H1 (cell line): ENCODE data around the gene PRG2. TPM values are rescaled to one million over a fixed set of nuclear protein-coding genes. Genes with fewer than 3 reads are reported as not detected.

ENCODE experiments used
- CTCF ChIA-PET: fragments of 300-600 bp; sonication (Branson Sonifier 250); formaldehyde crosslinking; loops from one replicate; lab custom pipeline; 2021; ENCODE audit not compliant: partially characterized antibody; lab: Charles Lee
- POLR2A ChIA-PET: fragments of 300-600 bp; sonication (Branson Sonifier 250); formaldehyde crosslinking; loops from one replicate; lab custom pipeline; 2021; ENCODE audit warnings: inconsistent platforms; ENCODE audit not compliant: partially characterized antibody; lab: Charles Lee
- DNase-seq, 2 experiments: peaks; one replicate each; pipeline versions ENCODE4 v3.0.0 to v3.0.0-alpha.2; 2010 to 2022; ENCODE audit warnings: low spot score in 2 of 2, low read depth in 1 of 2, mixed read lengths in 1 of 2
- FAIRE-seq: peaks from 2 replicates; lab custom pipeline; 2011; peaks lifted over from hg19 to GRCh38; lab: Jason Lieb, UNC
- H2AFZ ChIP-seq: 2 replicates; pipeline ENCODE4 v1.8.1; 2012; ENCODE audit warnings: low read length, inconsistent platforms
- H2AK5ac ChIP-seq: 2 replicates; pipeline ENCODE4 v1.6.1; 2013; ENCODE audit warnings: low read depth, low read length
- H2BK120ac ChIP-seq: replicated peaks from 2 replicates; pipeline ENCODE3; 2013; ENCODE audit warnings: low read depth, low read length, inconsistent platforms
- H2BK12ac ChIP-seq: 2 replicates; pipeline ENCODE4 v1.6.1; 2013; ENCODE audit warnings: low read depth, low read length
- H2BK15ac ChIP-seq: 2 replicates; pipeline ENCODE4 v1.6.1; 2013; ENCODE audit warnings: low read length
- H2BK20ac ChIP-seq: 2 replicates; pipeline ENCODE4 v1.6.1; 2013; ENCODE audit warnings: low read length
- H2BK5ac ChIP-seq: 2 replicates; pipeline ENCODE4 v1.6.1; 2013; ENCODE audit warnings: low read depth, low read length
- H3K14ac ChIP-seq: 2 replicates; pipeline ENCODE4 v1.6.1; 2013; ENCODE audit warnings: inconsistent platforms; ENCODE audit not compliant: insufficient read length
- H3K18ac ChIP-seq: 2 replicates; pipeline ENCODE4 v1.6.1; 2013; ENCODE audit warnings: low read length; ENCODE audit errors: extremely low read depth
- H3K23ac ChIP-seq: 2 replicates; pipeline ENCODE4 v1.6.1; 2013; ENCODE audit warnings: inconsistent platforms; ENCODE audit not compliant: insufficient read length
- H3K23me2 ChIP-seq: 2 replicates; pipeline ENCODE4 v1.6.1; 2013; ENCODE audit warnings: low read depth, low read length
- H3K27ac ChIP-seq: 2 replicates; pipeline ENCODE4 v1.6.1; 2011; ENCODE audit warnings: low read depth, low read length, inconsistent platforms
- H3K27me3 ChIP-seq, 4 experiments: replicated peaks in 1 of 4; 1 replicate in 1 of 4; 2 replicates in 3 of 4; pipeline versions ENCODE4 v1.6.1 to v1.8.1; 2011 to 2013; ENCODE audit warnings: low read length in 3 of 4, mild to moderate bottlenecking in 3 of 4, inconsistent platforms in 2 of 4, mixed read lengths in 2 of 4, moderate library complexity in 1 of 4; ENCODE audit not compliant: control insufficient read depth in 3 of 4, insufficient read depth in 3 of 4; ENCODE audit errors: extremely low read depth in 1 of 4
- H3K36me3 ChIP-seq, 4 experiments: 2 replicates each; pipeline versions ENCODE4 v1.6.1 to v1.8.1; 2011 to 2013; ENCODE audit warnings: mild to moderate bottlenecking in 4 of 4, low read length in 3 of 4, moderate library complexity in 2 of 4, control low read depth in 1 of 4, inconsistent platforms in 1 of 4; ENCODE audit not compliant: insufficient read depth in 4 of 4, control insufficient read depth in 2 of 4
- H3K4ac ChIP-seq: replicated peaks from 2 replicates; pipeline ENCODE3; 2013; ENCODE audit warnings: low read length, low read depth, mixed read lengths, inconsistent platforms; ENCODE audit not compliant: insufficient read length
- H3K4me1 ChIP-seq, 4 experiments: replicated peaks in 1 of 4; 1 replicate in 1 of 4; 2 replicates in 3 of 4; pipeline versions ENCODE4 v1.6.1 to v1.8.1; 2011 to 2013; ENCODE audit warnings: low read length in 3 of 4, inconsistent platforms in 2 of 4, mixed read lengths in 1 of 4; ENCODE audit not compliant: insufficient read depth in 4 of 4, control insufficient read depth in 3 of 4
- H3K4me2 ChIP-seq, 2 experiments: 2 replicates each; pipeline versions ENCODE4 v1.6.1 to v1.8.1; 2011 to 2013; ENCODE audit warnings: low read depth in 2 of 2, low read length in 2 of 2, control low read depth in 1 of 2, inconsistent platforms in 1 of 2, mild to moderate bottlenecking in 1 of 2; ENCODE audit not compliant: insufficient read depth in 1 of 2
- H3K4me3 ChIP-seq, 4 experiments: fragments of 200-600, 300-600 bp in 1 of 4; sonication (generic), shearing (Covaris generic), sonication (Bioruptor Twin) in 1 of 4; 2 replicates each; pipeline versions ENCODE4 v1.5.1 to v1.8.1; 2011 to 2016; ENCODE audit warnings: low read length in 4 of 4, low read depth in 3 of 4, control low read depth in 2 of 4, inconsistent platforms in 2 of 4, mild to moderate bottlenecking in 2 of 4, mixed read lengths in 1 of 4, moderate library complexity in 1 of 4; ENCODE audit not compliant: insufficient read depth in 2 of 4; ENCODE audit errors: extremely low read depth in 1 of 4
- H3K56ac ChIP-seq: replicated peaks from 2 replicates; pipeline ENCODE3; 2013; ENCODE audit warnings: low read depth, mild to moderate bottlenecking, mixed read lengths, low read length, inconsistent platforms; ENCODE audit not compliant: insufficient read length
- H3K79me1 ChIP-seq: 2 replicates; pipeline ENCODE4 v1.6.1; 2013; ENCODE audit warnings: low read depth, low read length, control low read depth
- H3K79me2 ChIP-seq, 2 experiments: 2 replicates each; pipeline versions ENCODE4 v1.6.1 to v1.8.1; 2012 to 2013; ENCODE audit warnings: low read length in 2 of 2, mild to moderate bottlenecking in 2 of 2, inconsistent platforms in 1 of 2; ENCODE audit not compliant: insufficient read depth in 2 of 2, control insufficient read depth in 1 of 2
- H3K9ac ChIP-seq, 4 experiments: replicated peaks in 1 of 4; 1 replicate in 1 of 4; 2 replicates in 3 of 4; pipeline versions ENCODE4 v1.6.1 to v1.8.1; 2011 to 2013; ENCODE audit warnings: low read depth in 3 of 4, low read length in 3 of 4, control low read depth in 2 of 4, mild to moderate bottlenecking in 2 of 4, moderate library complexity in 2 of 4, inconsistent platforms in 1 of 4; ENCODE audit errors: extremely low read depth in 1 of 4
- H3K9me3 ChIP-seq, 2 experiments: 2 replicates each; pipeline versions ENCODE4 v1.6.1 to v1.8.1; 2012 to 2013; ENCODE audit warnings: mild to moderate bottlenecking in 2 of 2, moderate library complexity in 2 of 2, control low read depth in 1 of 2, inconsistent platforms in 1 of 2, low read depth in 1 of 2, low read length in 1 of 2, mixed read lengths in 1 of 2; ENCODE audit not compliant: insufficient read depth in 2 of 2
- H4K20me1 ChIP-seq, 2 experiments: replicated peaks in 1 of 2; 2 replicates each; pipeline versions ENCODE3 to v1.8.1; 2011 to 2013; ENCODE audit warnings: inconsistent platforms in 2 of 2, low read length in 2 of 2, mild to moderate bottlenecking in 1 of 2; ENCODE audit not compliant: insufficient read depth in 2 of 2, control insufficient read depth in 1 of 2
- H4K5ac ChIP-seq: 2 replicates; pipeline ENCODE4 v1.6.1; 2013; ENCODE audit warnings: low read length, low read depth, mixed read lengths, inconsistent platforms; ENCODE audit not compliant: insufficient read length
- H4K8ac ChIP-seq: 2 replicates; pipeline ENCODE4 v1.8.0; 2013; ENCODE audit warnings: mild to moderate bottlenecking, moderate library complexity, low read length, inconsistent platforms; ENCODE audit not compliant: insufficient read depth; ENCODE audit errors: extremely low read depth
- H4K91ac ChIP-seq: replicated peaks from 2 replicates; pipeline ENCODE3; 2013; ENCODE audit warnings: low read length, mixed read lengths, inconsistent platforms; ENCODE audit not compliant: insufficient read length
- CHD2 ChIP-seq: IDR thresholded peaks from 2 replicates; pipeline ENCODE4 v1.6.1; 2012; ENCODE audit warnings: low read length, improper control_type of control experiment
- CTBP2 ChIP-seq: IDR thresholded peaks from 2 replicates; pipeline ENCODE4 v1.7.0; 2011; ENCODE audit warnings: borderline replicate concordance, mild to moderate bottlenecking, moderate library complexity, mixed read lengths, low read length; ENCODE audit not compliant: insufficient read depth, insufficient read length
- EGR1 ChIP-seq: IDR thresholded peaks from 2 replicates; pipeline ENCODE4 v1.6.1; 2011; ENCODE audit warnings: low read depth, low read length, borderline replicate concordance
- HDAC6 ChIP-seq: IDR thresholded peaks from one replicate; pipeline ENCODE4 v1.7.1; 2012; ENCODE audit warnings: low read depth, mild to moderate bottlenecking, inconsistent platforms, low read length, moderate library complexity
- JUN ChIP-seq: IDR thresholded peaks from 2 replicates; pipeline ENCODE4 v1.6.1; 2011; ENCODE audit warnings: low read depth, mild to moderate bottlenecking, improper control_type of control experiment, low read length
- PHF8 ChIP-seq: fragments of 200-600 bp; sonication (generic); conservative IDR thresholded peaks from 2 replicates; pipeline ENCODE4 v1.7.1; 2012; ENCODE audit warnings: low read depth, mild to moderate bottlenecking, inconsistent platforms, low read length, moderate library complexity
- RXRA ChIP-seq: IDR thresholded peaks from 2 replicates; pipeline ENCODE4 v1.6.1; 2011; ENCODE audit warnings: low read depth, mild to moderate bottlenecking, low read length, moderate library complexity; ENCODE audit not compliant: insufficient read depth
- SIX5 ChIP-seq: IDR thresholded peaks from 2 replicates; pipeline ENCODE4 v1.6.1; 2011; ENCODE audit warnings: mild to moderate bottlenecking, low read depth, low read length
- SP2 ChIP-seq: IDR thresholded peaks from 2 replicates; pipeline ENCODE4 v1.6.1; 2012; ENCODE audit warnings: mild to moderate bottlenecking, low read length, inconsistent platforms
- SP4 ChIP-seq: IDR thresholded peaks from 2 replicates; pipeline ENCODE4 v1.6.1; 2012; ENCODE audit warnings: low read length, inconsistent platforms
- TAF7 ChIP-seq: optimal IDR thresholded peaks from 2 replicates; pipeline ENCODE3; 2011; ENCODE audit warnings: low read depth, mild to moderate bottlenecking, inconsistent platforms, low read length, moderate library complexity, borderline replicate concordance
- TEAD4 ChIP-seq: IDR thresholded peaks from 2 replicates; pipeline ENCODE4 v1.6.1; 2012; ENCODE audit warnings: low read depth, low read length, inconsistent platforms, mixed read lengths
- WGBS, 2 experiments: shearing (Covaris generic) in 1 of 2; methylation state at CpG; one replicate each; pipeline versions ENCODE4 v1.1.6 to v1.1.7; 2013 to 2015; ENCODE audit warnings: low lambda C conversion rate in 2 of 2, mixed read lengths in 2 of 2, inconsistent platforms in 1 of 2, low coverage in 1 of 2, missing lambda C conversion rate in 1 of 2; ENCODE audit not compliant: insufficient replicate concordance in 2 of 2, insufficient coverage in 1 of 2, insufficient read length in 1 of 2; ENCODE audit errors: extremely low coverage in 1 of 2, missing lambda C conversion rate in 1 of 2; 5-methylcytosine and 5-hydroxymethylcytosine counted together
- polyA plus RNA-seq, 7 experiments: library from polyadenylated mRNA; depleted of rRNA in 3 of 7; stranded (reverse) in 5 of 7; unstranded in 2 of 7; fragments of >200 nt in 5 of 7; fragments of 200-250 nt in 2 of 7; gene quantifications; 1 replicate in 5 of 7; 2 replicates in 1 of 7; 4 replicates in 1 of 7; pipeline versions ENCODE4 v1.2.1 to v1.2.3, GENCODE V29; 2011 to 2013; ENCODE audit warnings: missing spikeins in 2 of 7, mixed read lengths in 2 of 7
- total RNA-seq: library from RNA; stranded (reverse); fragmentation: NEBNext Ultra II Directional; extraction: Animal tissue kit (Norgen Biotek cat#: 25700); gene quantifications from 2 replicates; pipeline ENCODE4 v1.2.1, GENCODE V29; 2021

Gene PRG2
- total and polyA plus RNA-seq, 2 of the 8 experiments (the other 6 are each of a cell fraction or from before 2014, with no cell fraction given): 0.32 TPM; not detected in 1

DNA sequence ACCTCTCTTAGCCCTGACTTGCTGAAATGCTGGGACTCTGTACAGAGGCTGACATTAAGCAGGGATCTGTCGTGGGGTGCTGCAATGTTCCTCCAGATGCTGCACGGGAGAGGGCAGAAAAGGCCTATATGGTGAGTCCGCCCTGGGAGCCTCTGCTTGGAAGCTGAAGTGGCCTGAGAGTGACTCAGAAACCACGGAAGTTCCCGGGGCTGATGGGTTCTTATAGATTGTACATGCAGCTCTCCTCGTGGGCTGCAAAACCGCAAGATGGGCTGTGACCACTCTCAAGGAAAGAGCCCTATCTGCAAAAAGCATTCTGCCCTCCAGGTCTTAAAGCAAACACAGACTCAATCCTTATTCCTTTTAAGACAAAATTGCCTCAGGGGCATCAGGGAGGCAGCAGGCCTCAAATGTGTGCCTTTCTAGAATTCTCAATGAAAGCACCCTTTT lies 42.3 kb upstream of the PRG2 start:
- Histone ChIP-seq H3K4ac (no peak overlapping the region), H3K79me1 (no peaks in the 10 kb centered on the region), H3K14ac (no peak overlapping the region), H4K20me1 (no peaks in the 10 kb centered on the region), H3K56ac (no peak overlapping the region), H2BK20ac (no peak overlapping the region), H2AFZ (no peak overlapping the region), H3K23me2 (no peaks in the 10 kb centered on the region), H3K4me2 (no peak overlapping the region), H3K4me3 (no peak overlapping the region), H3K23ac (no peak overlapping the region), H3K9me3 (no peaks in the 10 kb centered on the region), H3K27me3 (peaks cover 0 to 7% (median 3%) of the 10 kb centered on the region in 4 experiments; a peak in 2 of 7 replicates), H4K8ac (no peak overlapping the region), H2AK5ac (no peak overlapping the region), H3K18ac (no peak overlapping the region), H2BK15ac (no peak overlapping the region), H2BK120ac (no peak overlapping the region), H3K27ac (no peak overlapping the region), H2BK5ac (no peak overlapping the region), H3K79me2 (no peaks in the 10 kb centered on the region), H3K4me1 (no peaks in the 10 kb centered on the region), H4K91ac (no peak overlapping the region), H3K9ac (no peak overlapping the region), H3K36me3 (no peaks in the 10 kb centered on the region), H4K5ac (no peak overlapping the region), H2BK12ac (no peak overlapping the region)
- no peak for TF ChIP-seq HDAC6
- no peak for TF ChIP-seq SIX5
- no peak for TF ChIP-seq CTBP2
- TF ChIP-seq RXRA: no peak
- no peak for TF ChIP-seq SP4
- no peak for TF ChIP-seq JUN
- TF ChIP-seq SP2: no peak
- no peak for TF ChIP-seq EGR1
- no peak for TF ChIP-seq TAF7
- TF ChIP-seq CHD2: no peak
- TF ChIP-seq PHF8: no peak
- no peak for TF ChIP-seq TEAD4
- DNase-seq: no peak
- CTCF ChIA-PET: interaction anchor here (1.0 to 10.1 kb wide), 3 partner anchors 23 to 83 kb away, joined by 3 to 68 read pairs (median 3); no protein-coding TSS in a partner anchor
- 76% methylated on average over 7 of the region's 7 CpGs; no CpG with 5 or more reads in 1 of the 2 experiments for WGBS, 2 experiments
- no peak for FAIRE-seq
- POLR2A ChIA-PET: no interaction called here
